GM18499 (cell line): Measurements from ENCODE around the gene ITIH3.

Source experiments
- ATAC-seq: cut with Tn5 transposase; IDR thresholded peaks from one replicate; pipeline ENCODE4 v1.9.1; 2021; ENCODE audit warnings: moderate number of reproducible peaks; ENCODE audit not compliant: insufficient read depth, unreplicated experiment

ITIH3 gene

DNA sequence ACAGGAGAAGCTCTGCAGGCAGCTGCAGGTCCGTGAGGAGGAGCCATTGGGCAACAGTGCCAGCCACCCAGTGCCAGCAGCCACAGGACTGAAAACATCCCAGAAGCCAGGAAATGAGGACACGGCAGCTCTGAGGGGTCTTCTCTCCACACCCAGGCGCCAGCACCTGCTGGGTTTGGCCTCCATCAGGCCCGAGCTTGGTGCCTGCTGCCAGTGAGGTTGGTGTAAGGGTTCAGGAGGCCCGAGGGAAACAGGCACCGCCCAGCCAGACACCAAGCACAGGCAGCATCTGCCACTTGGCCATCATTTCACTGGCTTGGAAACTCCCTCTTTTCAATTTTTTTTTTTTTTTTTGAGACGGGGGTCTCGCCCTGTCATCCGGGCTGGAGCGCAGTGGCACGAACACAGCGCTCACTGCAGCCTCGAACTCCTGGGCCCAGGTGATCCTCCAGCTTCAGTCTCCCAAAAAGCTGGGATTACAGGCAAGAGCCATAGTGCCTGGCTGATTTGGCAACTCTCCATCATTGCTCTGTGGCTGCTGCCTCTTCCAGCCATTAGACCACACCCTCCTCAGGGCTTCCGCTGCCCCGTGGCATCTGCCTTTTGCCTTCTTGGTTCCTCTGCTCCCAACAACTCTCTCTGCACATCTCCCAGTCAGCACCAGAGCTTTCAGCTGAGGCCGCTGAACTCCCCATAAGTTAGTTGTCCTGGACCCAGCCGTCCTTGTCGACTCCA lies 1.5 kb upstream of the ITIH3 start:
- no peak for ATAC-seq

DNA sequence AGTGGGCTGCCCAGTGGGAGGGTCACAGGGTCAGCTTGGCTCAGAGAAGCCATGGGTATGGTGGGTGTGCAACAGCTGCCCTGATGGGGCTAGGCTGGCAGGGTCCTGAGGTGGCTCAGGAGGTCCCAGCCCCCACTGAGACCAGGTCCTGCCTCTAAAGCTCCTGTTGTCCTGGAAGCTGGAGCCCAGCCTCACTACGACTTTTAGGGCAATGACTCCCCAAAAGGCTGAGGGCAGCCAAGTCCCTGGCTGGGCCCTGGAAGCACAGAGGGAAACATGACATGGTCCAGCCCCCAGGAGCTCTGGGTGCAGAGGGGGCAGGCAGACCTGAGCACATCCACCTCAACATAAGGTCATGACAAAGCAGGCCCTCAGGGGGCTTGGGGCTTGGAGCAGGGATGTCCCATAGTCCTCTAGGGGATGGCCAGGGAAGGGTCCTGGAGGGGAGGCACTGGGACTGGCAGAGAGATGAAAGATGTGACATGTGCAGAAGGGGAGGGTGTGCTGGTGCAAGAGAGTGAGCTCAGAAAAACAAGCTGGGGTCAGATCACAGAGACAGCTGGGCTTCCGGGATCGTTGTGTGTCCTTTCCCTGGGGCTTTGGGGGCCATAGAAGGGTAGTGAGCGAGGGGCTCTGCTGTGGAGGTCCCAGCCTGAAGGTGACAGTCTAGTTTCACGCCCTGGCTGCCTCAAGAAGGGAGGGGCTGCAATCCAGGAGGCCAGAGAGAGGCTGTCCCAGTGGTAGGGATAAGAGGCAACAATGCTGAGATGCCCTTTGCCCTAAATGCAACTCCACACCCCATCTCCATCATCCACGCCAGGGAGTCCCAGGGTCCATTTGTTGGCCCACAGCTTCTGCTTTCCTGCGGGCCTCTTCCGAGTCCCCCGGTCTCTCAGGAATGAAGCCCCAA lies 639 bp upstream of the ITIH3 start:
- ATAC-seq: no peak

DNA sequence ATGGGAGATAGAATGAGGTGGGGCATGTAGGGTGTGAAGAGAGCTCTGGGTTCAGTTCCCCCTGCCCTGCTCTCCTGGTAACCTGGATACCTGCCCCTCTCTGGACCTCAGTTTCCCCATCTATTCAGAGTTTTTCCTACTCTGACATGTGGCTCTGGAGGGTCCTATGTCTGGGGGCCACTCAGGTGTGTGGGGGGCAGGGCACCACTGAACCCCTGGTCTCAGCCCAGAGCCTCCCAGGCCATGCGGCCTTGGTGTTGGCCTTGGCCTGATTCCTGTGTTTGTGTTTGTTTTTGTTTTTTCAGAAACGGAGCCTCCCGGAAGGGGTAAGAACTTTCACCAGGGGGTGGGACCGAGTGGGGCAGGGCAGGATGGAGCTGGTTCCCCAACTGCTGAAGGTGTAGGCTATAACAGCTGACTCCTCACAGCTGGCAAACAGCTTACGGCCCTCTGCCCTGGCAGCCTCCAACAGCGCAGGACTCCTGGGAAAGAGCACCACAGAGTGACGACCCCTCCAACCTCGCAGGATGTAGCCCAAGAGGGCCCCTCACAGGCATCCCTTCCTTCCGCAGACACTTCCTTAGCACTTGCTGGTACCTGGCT lies 803 bp downstream of the ITIH3 start:
- no peak for ATAC-seq

GRCh38 chr3:52796411-52796810 lies 1.8 kb downstream of the ITIH3 start:
- no peak for ATAC-seq

DNA sequence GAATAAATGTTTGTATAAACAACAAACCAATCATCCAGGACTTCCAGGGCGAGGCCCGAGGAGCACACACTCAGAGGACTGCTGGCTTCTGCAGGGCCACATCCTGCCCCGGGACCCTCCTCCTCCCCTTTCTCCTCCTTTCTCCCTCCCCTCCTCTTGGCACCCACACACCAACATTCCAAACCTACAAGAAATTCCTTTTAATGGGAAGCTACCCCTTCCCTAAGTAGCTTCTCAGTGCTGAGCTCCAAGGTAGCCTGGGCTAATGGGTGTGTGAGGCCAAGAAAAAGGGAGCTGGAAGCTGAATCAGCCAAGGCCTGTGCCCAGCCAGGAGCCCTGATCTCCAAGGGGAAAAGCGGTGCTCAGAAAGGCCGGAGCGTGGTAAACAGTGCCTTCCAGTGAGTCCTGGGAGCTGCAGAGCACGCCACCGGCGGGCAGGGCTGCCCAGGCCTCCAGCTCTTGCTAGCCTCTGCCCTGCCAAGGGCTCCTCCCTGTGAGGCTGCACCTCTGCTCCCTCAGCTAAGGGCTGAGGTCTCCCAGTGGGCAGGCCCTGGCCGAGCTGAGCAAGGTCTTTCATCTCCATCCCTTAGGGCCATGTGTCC lies 3.9 kb downstream of the ITIH3 start:
- ATAC-seq: no peak

DNA sequence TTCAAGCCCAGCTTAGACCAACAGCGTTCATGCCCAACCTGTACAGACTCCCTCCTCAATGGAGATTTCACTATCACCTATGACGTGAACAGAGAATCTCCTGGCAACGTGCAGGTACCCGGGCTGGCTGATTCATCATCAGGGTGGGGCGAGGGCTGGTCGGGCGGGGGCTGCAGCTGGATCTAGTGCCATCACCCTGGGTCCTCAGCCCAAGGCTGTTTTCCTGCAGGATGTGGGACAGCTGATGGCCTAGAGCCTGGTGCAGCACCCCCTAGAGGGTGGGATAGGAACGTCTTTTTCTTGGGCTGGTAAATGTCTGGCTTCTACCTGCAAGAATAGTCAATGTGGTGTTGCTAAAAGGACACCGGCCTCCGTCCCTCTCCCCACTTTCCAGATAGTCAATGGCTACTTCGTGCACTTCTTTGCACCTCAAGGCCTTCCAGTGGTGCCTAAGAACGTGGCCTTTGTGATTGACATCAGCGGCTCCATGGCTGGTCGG lies 4.4 kb downstream of the ITIH3 start:
- no peak for ATAC-seq

GRCh38 chr3:52800079-52800478 lies 5.5 kb downstream of the ITIH3 start:
- ATAC-seq: no peak

- no peak for ATAC-seq
Observed at GRCh38 chr3:52801839-52802238, 7.2 kb downstream of the ITIH3 start.

DNA sequence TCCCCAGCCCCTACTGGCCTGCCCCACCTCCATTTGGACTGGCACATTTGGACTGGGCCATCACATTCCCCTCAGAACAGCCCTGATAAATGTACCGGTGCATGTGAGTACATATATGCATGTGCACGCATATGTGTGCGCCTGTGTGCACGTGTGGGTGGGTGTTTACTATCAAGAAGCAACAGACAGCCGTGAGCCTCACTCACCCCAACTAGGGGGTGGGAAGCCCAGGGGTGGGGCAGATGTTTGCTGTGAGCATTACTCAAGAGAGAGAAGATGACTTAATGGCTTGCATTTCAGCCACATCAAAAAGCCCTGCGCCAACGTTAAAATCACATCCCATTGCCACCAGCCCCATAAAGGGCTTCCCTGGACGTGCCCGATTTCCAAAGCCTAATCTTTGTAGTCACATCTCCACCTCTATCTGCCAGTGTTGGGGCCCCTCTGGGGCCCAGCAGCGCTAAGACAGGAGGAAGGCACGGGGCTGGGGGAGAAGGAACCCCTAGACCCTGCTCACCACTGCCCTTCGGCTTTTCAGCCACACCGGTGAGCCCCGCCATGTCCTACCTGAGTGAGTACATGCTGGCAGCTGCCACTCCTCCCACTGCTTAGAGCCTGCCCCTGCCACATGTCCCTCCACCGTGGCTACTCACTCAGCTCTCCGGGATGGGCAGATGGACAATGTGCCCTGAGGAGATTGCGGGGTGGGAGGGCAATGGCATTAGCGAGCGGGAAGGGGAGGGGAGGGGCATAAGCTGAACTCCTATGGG lies 10.9 kb downstream of the ITIH3 start:
- no peak for ATAC-seq

- ATAC-seq: no peak
Observed at GRCh38 chr3:52809149-52809548, 14.6 kb downstream of the ITIH3 start.

DNA sequence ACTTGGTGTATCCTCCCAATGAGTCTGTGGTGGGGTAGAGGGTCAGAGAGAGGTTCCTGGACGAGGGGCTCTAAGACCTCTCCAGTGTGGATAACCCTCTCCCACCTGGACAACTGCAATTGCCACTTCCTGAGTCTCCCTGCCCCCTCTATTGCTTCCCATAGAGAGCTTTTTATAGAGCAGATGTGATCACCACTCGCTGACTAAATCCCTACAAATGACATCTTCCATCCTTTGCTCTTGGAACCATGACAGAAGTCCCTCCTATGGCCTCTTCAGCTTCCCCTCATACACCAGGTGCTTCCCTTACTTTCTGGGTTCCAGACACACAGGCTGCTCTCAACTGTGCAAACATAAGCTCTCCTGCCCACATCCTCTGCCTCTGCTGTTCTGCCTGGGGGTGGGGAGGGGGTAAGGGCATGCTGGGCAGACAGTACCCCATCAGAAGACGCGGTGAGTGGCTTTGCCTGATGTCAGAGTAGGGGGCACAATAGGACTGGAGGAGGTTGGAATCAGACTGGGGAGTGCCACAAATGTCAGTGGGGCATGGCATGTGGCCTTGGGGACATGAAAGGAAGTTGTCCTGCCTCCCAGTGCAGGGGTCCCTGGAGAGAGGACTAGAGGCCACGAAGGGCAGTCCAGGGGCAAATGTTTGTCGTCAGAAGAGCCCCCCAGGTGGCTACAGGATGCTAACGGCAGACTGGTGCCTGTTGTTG lies 15.2 kb downstream of the ITIH3 start:
- ATAC-seq: no peak

- no peak for ATAC-seq
Observed at GRCh38 chr3:52810923-52811322, 16.3 kb downstream of the ITIH3 start.

DNA sequence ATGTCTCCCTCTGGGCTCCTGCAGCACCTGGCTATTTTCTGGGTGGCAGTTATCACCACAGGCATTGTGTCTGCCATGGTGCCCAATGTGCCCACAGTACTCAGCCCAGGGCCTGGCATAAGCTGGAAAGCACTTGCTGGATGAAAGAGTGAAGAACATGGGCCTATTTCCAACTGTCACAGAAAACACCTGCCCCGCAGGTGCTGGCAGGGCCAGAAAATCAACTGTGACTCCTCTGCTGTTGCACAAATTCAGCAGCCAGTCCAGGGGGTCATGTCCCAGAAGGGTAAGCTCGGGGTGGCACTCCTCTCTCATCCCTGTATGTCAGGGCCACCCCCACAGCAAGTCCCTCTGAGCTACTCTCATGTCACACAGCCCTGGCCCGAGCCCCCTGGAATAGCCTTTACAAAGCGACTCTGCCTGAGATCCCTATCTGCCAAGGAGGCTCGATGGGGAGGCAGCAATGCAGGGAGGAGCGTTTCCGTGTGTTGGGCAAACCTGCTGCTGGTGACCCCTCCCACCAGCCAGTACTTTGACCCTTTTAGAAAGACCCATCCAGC lies 16.9 kb downstream of the ITIH3 start:
- no peak for ATAC-seq

GRCh38 chr3:52813810-52814209 lies 19.2 kb downstream of the ITIH3 start:
- no peak for ATAC-seq

DNA sequence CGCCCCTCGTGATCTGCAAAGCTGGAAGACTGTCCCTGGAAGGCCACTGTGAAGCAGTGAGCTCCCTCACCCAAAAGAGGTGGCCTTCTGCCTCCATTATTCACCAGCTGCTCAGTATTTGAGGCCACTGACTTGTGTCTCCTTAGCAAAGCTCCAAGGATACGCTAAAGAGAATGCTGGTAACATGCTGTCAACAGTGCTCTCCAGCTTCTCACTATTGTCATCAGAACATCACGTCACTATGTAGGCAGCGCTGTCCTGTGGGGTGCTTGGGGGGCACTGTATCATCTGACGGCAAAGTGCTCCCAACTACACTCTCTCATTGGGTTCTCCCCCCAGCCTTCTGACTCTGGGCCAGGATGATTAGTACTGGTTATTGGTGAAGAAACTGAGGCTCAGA lies 21.6 kb downstream of the ITIH3 start:
- ATAC-seq: no peak

DNA sequence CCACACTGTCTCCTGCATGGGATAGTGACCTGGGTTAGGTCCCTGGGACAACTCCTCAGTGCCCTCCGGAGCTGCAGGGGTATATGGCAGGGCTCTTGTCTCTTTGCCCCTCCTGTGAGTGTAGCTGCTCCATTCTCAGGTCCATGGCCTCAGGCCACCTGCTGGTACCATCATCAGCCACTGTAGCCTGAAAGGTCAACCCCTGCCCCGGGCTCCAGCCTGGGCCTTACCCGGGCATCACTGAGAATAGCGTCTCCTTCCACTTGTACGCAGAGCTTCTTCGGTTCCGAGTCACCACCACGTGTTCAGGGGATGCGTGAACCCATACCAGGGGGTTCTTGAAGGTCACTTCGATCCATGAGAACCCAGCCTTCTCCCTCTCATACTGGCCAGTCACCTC lies 22.1 kb downstream of the ITIH3 start:
- no peak for ATAC-seq

DNA sequence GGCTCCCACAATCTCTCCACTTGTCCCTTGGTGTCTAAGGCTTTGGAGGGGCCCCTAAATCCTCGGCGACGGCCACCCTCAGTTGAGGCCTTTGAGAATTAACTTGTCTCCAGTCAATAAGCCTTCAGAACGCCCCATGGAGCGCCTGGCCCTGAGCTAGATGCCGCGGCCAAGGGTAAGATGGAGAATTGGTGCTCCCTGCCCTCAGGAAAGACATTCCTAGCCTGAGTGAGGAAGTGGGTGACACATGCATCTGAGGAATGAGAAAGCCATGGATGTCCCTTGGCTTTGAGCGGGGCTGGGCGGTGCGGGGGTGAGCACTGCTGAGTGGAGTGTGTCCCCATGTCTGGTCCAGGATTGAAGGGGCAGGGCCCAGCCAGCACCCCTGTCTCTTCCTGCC lies 22.6 kb downstream of the ITIH3 start:
- no peak for ATAC-seq

GRCh38 chr3:52817860-52818259 lies 23.3 kb downstream of the ITIH3 start:
- no peak for ATAC-seq

- no peak for ATAC-seq
Observed at GRCh38 chr3:52819936-52820335, 25.3 kb downstream of the ITIH3 start.
